ENCODE results near the gene ARHGEF3. TPM values are rescaled to one million over a fixed set of nuclear protein-coding genes. Genes with fewer than 3 reads are reported as not detected.

The ARHGEF3 gene
- total RNA-seq, 4 donors from 2014 or later: 13.0 to 21.9 (median 13.8) TPM

DNA sequence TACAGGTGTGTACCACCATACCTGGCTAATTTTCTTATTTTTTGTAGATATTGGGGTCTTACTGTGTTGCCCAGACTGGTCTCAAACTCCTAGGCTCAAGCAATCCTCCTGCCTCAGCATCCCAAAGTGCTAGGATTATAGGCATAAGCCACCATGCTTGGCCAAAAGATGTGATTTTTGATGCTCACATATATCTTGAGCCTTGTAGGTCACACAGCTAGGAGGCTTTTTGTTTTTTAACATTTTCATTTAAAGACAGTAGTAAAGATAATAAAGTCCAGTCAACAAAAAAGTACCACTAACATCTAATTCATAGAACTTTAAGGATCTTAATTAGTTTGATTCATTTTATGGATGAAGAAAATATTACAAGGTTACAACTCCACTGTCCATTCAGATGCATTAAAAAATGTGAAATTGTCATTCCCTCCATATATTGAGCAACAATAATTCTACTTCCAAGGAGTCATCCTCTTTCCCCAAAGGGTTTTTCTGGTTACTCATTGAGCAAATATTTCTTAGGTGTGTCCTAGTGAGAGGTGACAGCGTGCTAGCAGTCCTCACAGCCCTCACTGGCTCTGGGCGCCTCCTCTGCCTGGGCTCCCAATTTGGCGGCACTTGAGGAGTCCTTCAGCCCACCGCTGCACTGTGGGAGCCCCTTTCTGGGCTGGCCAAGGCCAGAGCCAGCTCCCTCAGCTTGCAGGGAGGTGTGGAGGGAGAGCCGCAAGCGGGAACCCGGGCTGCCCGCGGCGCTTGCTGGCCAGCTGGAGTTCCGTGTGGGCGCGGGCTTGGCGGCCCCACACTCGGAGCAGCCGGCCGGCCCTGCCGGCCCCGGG lies 110.4 kb downstream of the ARHGEF3 start:
- TF ChIP-seq CTCF (IDR thresholded peaks at IDR 0.05) (no peak), POLR2A (IDR thresholded peaks at IDR 0.05) (no peak), EP300 (IDR thresholded peaks at IDR 0.05) (no peak)
- Histone ChIP-seq H3K36me3 (no peaks in the 10 kb centered on the region), H3K4me1 (no peaks in the 10 kb centered on the region), H3K9me3 (no peaks in the 10 kb centered on the region), H3K27ac (no peak overlapping the region), H3K27me3 (no peaks in the 10 kb centered on the region), H3K4me3 (no peak overlapping the region)
- DNase-seq (ENCODE audit: low spot score in 2 of 2): no peak
- 93 to 99% methylated on average over 9 to 19 of the region's 19 CpGs for WGBS, 2 donors

DNA sequence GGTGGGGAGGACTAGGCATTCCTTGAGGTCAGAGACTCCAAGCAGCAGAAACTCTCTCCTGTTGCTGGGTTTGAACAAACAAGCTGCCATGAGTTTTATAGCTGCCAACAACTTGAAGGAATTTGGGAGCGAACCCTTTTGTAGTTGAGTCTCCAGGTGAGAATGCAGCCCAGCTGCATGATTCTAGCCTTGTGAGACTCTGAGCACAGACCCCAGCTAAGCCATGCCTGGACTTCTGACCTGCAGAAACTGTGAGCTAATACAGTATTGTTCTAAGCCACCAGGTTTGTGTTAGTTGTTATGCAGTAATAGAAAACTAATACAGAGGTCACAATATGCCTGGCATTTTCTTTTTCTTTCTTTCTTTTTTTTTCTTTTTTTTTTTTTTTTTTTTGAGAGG lies 112.4 kb downstream of the ARHGEF3 start:
- no peaks in the 10 kb centered on the region for H3K9me3 ChIP-seq
- no peaks in the 10 kb centered on the region for H3K27me3 ChIP-seq
- no peak overlapping the region for H3K27ac ChIP-seq
- H3K4me3 ChIP-seq: no peak overlapping the region
- H3K4me1 ChIP-seq: no peaks in the 10 kb centered on the region
- WGBS, 2 donors: 93 to 94% methylated on average over 1 of the region's 1 CpG
- TF ChIP-seq CTCF (IDR thresholded peaks at IDR 0.05): no peak
- no peak for TF ChIP-seq EP300 (IDR thresholded peaks at IDR 0.05)
- TF ChIP-seq POLR2A (IDR thresholded peaks at IDR 0.05): no peak
- H3K36me3 ChIP-seq: no peaks in the 10 kb centered on the region
- DNase-seq (ENCODE audit: low spot score in 2 of 2): no peak

DNA sequence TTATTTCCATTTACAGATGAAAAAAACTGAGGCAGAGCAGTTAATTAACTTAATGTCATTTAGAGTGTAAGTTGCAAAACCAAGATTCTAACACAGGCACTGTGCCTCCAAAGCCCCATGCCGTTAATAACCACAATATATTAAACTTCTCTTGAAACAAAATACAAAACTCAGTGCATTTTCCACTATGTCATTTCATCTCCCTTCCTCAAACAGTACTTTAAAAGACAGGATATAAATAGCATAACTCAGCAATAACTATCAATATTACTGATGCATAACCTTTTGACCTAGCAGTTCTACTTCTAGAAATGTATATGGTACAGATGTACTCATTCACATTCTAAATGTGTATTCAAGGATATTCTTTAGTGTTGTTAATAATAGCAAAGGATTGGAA lies 113.6 kb downstream of the ARHGEF3 start:
- TF ChIP-seq EP300 (IDR thresholded peaks at IDR 0.05): no peak
- H3K36me3 ChIP-seq: no peaks in the 10 kb centered on the region

DNA sequence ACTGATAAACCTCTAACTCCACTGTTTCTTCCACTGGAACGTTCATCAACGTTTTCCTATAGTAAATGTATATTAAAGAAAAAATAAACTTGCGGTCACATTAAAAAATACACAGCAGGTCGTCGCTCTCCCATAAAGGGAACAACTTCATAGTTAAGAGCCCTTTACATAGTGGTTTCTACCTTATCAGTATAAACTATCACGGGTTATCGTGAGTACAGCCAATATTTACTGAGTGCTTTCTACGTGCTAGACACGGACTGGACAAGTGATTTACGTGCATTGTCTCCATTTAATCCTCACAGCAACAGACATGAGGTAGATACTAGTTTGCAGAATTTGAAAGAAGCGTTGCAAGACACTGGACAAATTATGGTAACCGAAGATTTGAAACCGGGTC lies 117.7 kb downstream of the ARHGEF3 start:
- Histone ChIP-seq H3K27ac (no peak overlapping the region), H3K4me3 (no peak overlapping the region), H3K4me1 (peaks cover 0 to 31% (median 13%) of the 10 kb centered on the region in 4 donors), H3K27me3 (no peaks in the 10 kb centered on the region), H3K36me3 (peaks cover 0 to 3% (median 0%) of the 10 kb centered on the region in 3 donors), H3K9me3 (no peaks in the 10 kb centered on the region)
- whole genome bisulfite sequencing, 2 donors: 97% methylated on average over 13 of the region's 13 CpGs
- TF ChIP-seq POLR2A (IDR thresholded peaks at IDR 0.05): no peak
- TF ChIP-seq CTCF (IDR thresholded peaks at IDR 0.05): no peak
- TF ChIP-seq EP300 (IDR thresholded peaks at IDR 0.05): no peak
- DNase-seq (ENCODE audit: low spot score in 2 of 2): no peak

More for the DNA sequence above, 113.6 kb downstream of the ARHGEF3 start:
- Histone ChIP-seq H3K27me3 (no peaks in the 10 kb centered on the region), H3K4me3 (no peak overlapping the region), H3K27ac (no peak overlapping the region), H3K9me3 (no peaks in the 10 kb centered on the region), H3K4me1 (peaks cover 0 to 6% (median 2%) of the 10 kb centered on the region in 4 donors)
- DNase-seq (ENCODE audit: low spot score in 2 of 2): no peak
- whole genome bisulfite sequencing, 2 donors: 68 to 71% methylated on average over 1 of the region's 1 CpG

- peak; percentile 62 to 64 for DNase-seq (ENCODE audit: low spot score in 2 of 2)
- WGBS, 2 donors: 42 to 66% methylated on average over 20 to 39 of the region's 68 CpGs
- TF ChIP-seq CTCF (IDR thresholded peaks at IDR 0.05): no peak
- TF ChIP-seq POLR2A (IDR thresholded peaks at IDR 0.05): peak; percentile 62 to 85
- peak in 1 of 2 donors; percentile 86 for TF ChIP-seq EP300 (IDR thresholded peaks at IDR 0.05)
- Histone ChIP-seq H3K27me3 (no peaks in the 10 kb centered on the region), H3K4me3 (peak within 1 kb of the TSS; percentile 66 to 99 (median 88)), H3K9me3 (no peaks in the 10 kb centered on the region), H3K4me1 (peaks cover 0 to 38% (median 13%) of the 10 kb centered on the region in 4 donors), H3K27ac (peak within 1 kb of the TSS; percentile 86 to 100 (median 99)), H3K36me3 (peaks cover 0 to 11% (median 0%) of the 10 kb centered on the region in 3 donors)
Measured at GRCh38 chr3:56683122-56683817, 118.5 kb downstream of the ARHGEF3 start, which contains the start of gene TASOR. Gene TASOR, minus strand, starts transcription at chr3:56683265. Its CDS starts 259 bp downstream, at chr3:56683006.
